Kidney (tissue), 14 donors: Measurements from ENCODE around the gene TDRD6. TPM values are rescaled to one million over a fixed set of nuclear protein-coding genes. Genes with fewer than 3 reads are reported as not detected.

ENCODE experiments used
- DNase-seq, 5 donors: peaks; one replicate each; pipeline ENCODE4 v3.0.0-alpha.2; 2013 to 2020
- FAIRE-seq: peaks from 2 replicates; lab custom pipeline; 2012; peaks lifted over from hg19 to GRCh38; lab: Jason Lieb, UNC
- H3K27ac ChIP-seq, 2 donors: one replicate each; pipeline ENCODE4 v1.7.0; 2013; ENCODE audit warnings: low read depth in 2 of 2, low read length in 2 of 2, inconsistent platforms in 1 of 2
- H3K27me3 ChIP-seq: one replicate; pipeline ENCODE4 v1.7.1; 2013; ENCODE audit warnings: low read length, inconsistent platforms; ENCODE audit not compliant: control insufficient read depth, insufficient read depth
- H3K36me3 ChIP-seq, 3 donors: one replicate each; pipeline versions ENCODE4 v1.7.0 to v1.7.1; 2013; ENCODE audit warnings: low read length in 3 of 3, control low read depth in 1 of 3, inconsistent platforms in 1 of 3; ENCODE audit not compliant: insufficient read depth in 3 of 3, control insufficient read depth in 2 of 3
- H3K4me1 ChIP-seq, 3 donors: one replicate each; pipeline versions ENCODE4 v1.7.0 to v1.7.1; 2013; ENCODE audit warnings: low read length in 3 of 3, inconsistent platforms in 1 of 3, low read depth in 1 of 3; ENCODE audit not compliant: control insufficient read depth in 2 of 3, insufficient read depth in 2 of 3
- H3K4me3 ChIP-seq, 3 donors: one replicate each; pipeline versions ENCODE4 v1.7.0 to v1.8.1; 2013; ENCODE audit warnings: low read length in 3 of 3, control low read depth in 1 of 3, inconsistent platforms in 1 of 3
- H3K9ac ChIP-seq, 3 donors: one replicate each; pipeline versions ENCODE4 v1.7.0 to v1.7.1; 2013; ENCODE audit warnings: low read length in 3 of 3, control low read depth in 1 of 3, inconsistent platforms in 1 of 3
- H3K9me3 ChIP-seq, 3 donors: one replicate each; pipeline versions ENCODE4 v1.7.0 to v1.7.1; 2013; ENCODE audit warnings: low read length in 3 of 3, control low read depth in 1 of 3, inconsistent platforms in 1 of 3; ENCODE audit not compliant: control insufficient read depth in 2 of 3, insufficient read depth in 1 of 3
- CTCF ChIP-seq: IDR thresholded peaks from 3 replicates; pipeline ENCODE4 v1.5.1; 2012; ENCODE audit warnings: mild to moderate bottlenecking, moderate library complexity, borderline replicate concordance; ENCODE audit not compliant: insufficient read depth; ENCODE audit errors: extremely low read depth
- intact Hi-C: fragments of 100-400 bp; cut with DNase I; formaldehyde crosslinking; loops from one replicate; pipeline ENCODE4 v1.11.1; 2022
- polyA plus RNA-seq: library from polyadenylated mRNA; stranded (reverse); fragments of 350-450 nt; fragmentation: Illumina TruSeq; extraction: RNeasy Lipid Tissue Mini Kit (QIAGEN cat#74804); gene quantifications from one replicate; pipeline ENCODE4 v1.2.3, GENCODE V29; 2014; ENCODE audit warnings: low read depth, low replicate concordance; ENCODE audit not compliant: insufficient read depth
- total RNA-seq: library from RNA; stranded (reverse); fragmentation: NEBNext Ultra II Directional; extraction: Animal tissue kit (Norgen Biotek cat#: 25700); gene quantifications from one replicate; pipeline ENCODE4 v1.2.1, GENCODE V29; 2021
- donor health status: control.
- donor health status: control.
- donor health status: control.
- donor health status: control.
- donor health status: control.
- donor health status: DM: yes; HTN: yes; CAD: no.
- donor health status: Normal renal cell carcinoma (clear cell type).

Gene TDRD6
- total and polyA plus RNA-seq, 2 donors from 2014 or later: 0.47 to 0.84 TPM

GRCh38 chr6:46704562-46704961 is 16.9 kb downstream of the TDRD6 start:
- no peak overlapping the region for H3K9ac ChIP-seq
- H3K4me1 ChIP-seq: no peaks in the 10 kb centered on the region
- TF ChIP-seq CTCF: no peak
- no peaks in the 10 kb centered on the region for H3K36me3 ChIP-seq
- FAIRE-seq: no peak
- H3K27me3 ChIP-seq: no peaks in the 10 kb centered on the region
- H3K27ac ChIP-seq: no peak overlapping the region
- DNase-seq: peak in 2 of 5 donors; percentile 34 to 45
- no peaks in the 10 kb centered on the region for H3K9me3 ChIP-seq
- intact Hi-C loops: no loop called here
- H3K4me3 ChIP-seq: no peak overlapping the region

- intact Hi-C loops: no loop called here
- Histone ChIP-seq H3K4me3 (no peak overlapping the region), H3K36me3 (no peaks in the 10 kb centered on the region), H3K27me3 (no peaks in the 10 kb centered on the region), H3K27ac (no peak overlapping the region), H3K9ac (no peak overlapping the region), H3K9me3 (no peaks in the 10 kb centered on the region), H3K4me1 (no peaks in the 10 kb centered on the region)
- DNase-seq (no peak), FAIRE-seq (no peak)
- no peak for TF ChIP-seq CTCF
These were observed 18.8 kb downstream of the TDRD6 start for GRCh38 chr6:46706464-46706863.

- FAIRE-seq (no peak), DNase-seq (no peak)
- intact Hi-C loops: no loop called here
- Histone ChIP-seq H3K36me3 (no peaks in the 10 kb centered on the region), H3K9ac (no peak overlapping the region), H3K27ac (no peak overlapping the region), H3K9me3 (no peaks in the 10 kb centered on the region), H3K4me1 (no peaks in the 10 kb centered on the region), H3K4me3 (no peak overlapping the region), H3K27me3 (no peaks in the 10 kb centered on the region)
- TF ChIP-seq CTCF: no peak
These were observed 23.8 kb downstream of the TDRD6 start for GRCh38 chr6:46711491-46711890.

- Histone ChIP-seq H3K4me1 (no peaks in the 10 kb centered on the region), H3K36me3 (no peaks in the 10 kb centered on the region), H3K27me3 (no peaks in the 10 kb centered on the region), H3K9ac (no peak overlapping the region), H3K27ac (no peak overlapping the region), H3K4me3 (no peak overlapping the region), H3K9me3 (no peaks in the 10 kb centered on the region)
- no peak for TF ChIP-seq CTCF
- DNase-seq (no peak), FAIRE-seq (no peak)
- intact Hi-C loops: no loop called here
These were observed 27.5 kb downstream of the TDRD6 start for GRCh38 chr6:46715141-46715540.
